GM18951 (cell line): Measurements from ENCODE around the gene AGAP5.

Experiments used
- POLR2A ChIP-seq: IDR thresholded peaks from 4 replicates; pipeline ENCODE4 v1.6.1; 2011; ENCODE audit warnings: mild to moderate bottlenecking; ENCODE audit not compliant: insufficient read length, insufficient read depth; ENCODE audit errors: extremely low read depth
- in situ Hi-C: fragments of 300-500 bp; cut with MboI; formaldehyde crosslinking; loops from one replicate; pipeline ENCODE4 v1.12.0; 2022; ENCODE audit warnings: low sequenced_read_pairs, mixed read lengths, inconsistent platforms; ENCODE audit not compliant: unreplicated experiment

Gene AGAP5

GRCh38 chr10:73648975-73649829 lies 48.7 kb downstream of the AGAP5 start:
- in situ Hi-C loops = loop anchor here (10.0 kb wide), 1 partner anchor 394 kb away; the partner anchor contains the start of gene MRPS16
- no peak for TF ChIP-seq POLR2A

GRCh38 chr10:73647875-73648651 lies 49.8 kb downstream of the AGAP5 start:
- TF ChIP-seq POLR2A = no peak
- in situ Hi-C loops = loop anchor here (10.0 kb wide), 1 partner anchor 393 kb away; the partner anchor contains the start of gene MRPS16

GRCh38 chr10:73647211-73647874 lies 50.6 kb downstream of the AGAP5 start:
- TF ChIP-seq POLR2A = no peak
- in situ Hi-C loops = loop anchor here (10.0 kb wide), 1 partner anchor 393 kb away; the partner anchor contains the start of gene MRPS16

GRCh38 chr10:73646598-73647041 lies 51.3 kb downstream of the AGAP5 start:
- no peak for TF ChIP-seq POLR2A
- in situ Hi-C loops = loop anchor here (10.0 kb wide), 1 partner anchor 392 kb away; the partner anchor contains the start of gene MRPS16

- in situ Hi-C loops = loop anchor here (10.0 kb wide), 1 partner anchor 390 kb away; the partner anchor contains the start of gene MRPS16
- TF ChIP-seq POLR2A = no peak
These were observed 52.7 kb downstream of the AGAP5 start for GRCh38 chr10:73645251-73645650.

- no peak for TF ChIP-seq POLR2A
- in situ Hi-C loops = loop anchor here (5.0 to 10.0 kb wide), 2 partner anchors 117 to 390 kb away; partner anchors contain the start of gene MRPS16
These were observed 53.1 kb downstream of the AGAP5 start for GRCh38 chr10:73644767-73645166.

GRCh38 chr10:73644015-73644743 lies 53.7 kb downstream of the AGAP5 start:
- in situ Hi-C loops = loop anchor here (5.0 to 10.0 kb wide), 2 partner anchors 117 to 389 kb away; partner anchors contain the start of gene MRPS16

GRCh38 chr10:73643362-73643761 lies 54.5 kb downstream of the AGAP5 start:
- TF ChIP-seq POLR2A = no peak
- in situ Hi-C loops = loop anchor here (5.0 to 10.0 kb wide), 2 partner anchors 116 to 389 kb away; partner anchors contain the start of gene MRPS16

More at GRCh38 chr10:73644015-73644743, 53.7 kb downstream of the AGAP5 start:
- TF ChIP-seq POLR2A = no peak

GRCh38 chr10:73641328-73642060 lies 56.4 kb downstream of the AGAP5 start, which contains the start of gene MYOZ1:
MYOZ1 (minus strand) TSS chr10:73641474; CDS start chr10:73640017, 1,457 bp downstream.
- in situ Hi-C loops = loop anchor here (5.0 to 10.0 kb wide), 2 partner anchors 114 to 387 kb away; partner anchors contain the start of gene MRPS16

GRCh38 chr10:73639286-73639685 lies 58.6 kb downstream of the AGAP5 start:
- no peak for TF ChIP-seq POLR2A
- in situ Hi-C loops = no loop called here

More at GRCh38 chr10:73641328-73642060, 56.4 kb downstream of the AGAP5 start, which contains the start of gene MYOZ1:
- TF ChIP-seq POLR2A = no peak

- in situ Hi-C loops = no loop called here
- TF ChIP-seq POLR2A = no peak
These were observed 62.1 kb downstream of the AGAP5 start for GRCh38 chr10:73635781-73636180.
